ENCODE results near the gene PUSL1. TPM values are rescaled to one million over a fixed set of nuclear protein-coding genes. Genes with fewer than 3 reads are reported as not detected.

Gene PUSL1
- total RNA-seq, 1 donor from 2014 or later: 28.3 TPM

DNA sequence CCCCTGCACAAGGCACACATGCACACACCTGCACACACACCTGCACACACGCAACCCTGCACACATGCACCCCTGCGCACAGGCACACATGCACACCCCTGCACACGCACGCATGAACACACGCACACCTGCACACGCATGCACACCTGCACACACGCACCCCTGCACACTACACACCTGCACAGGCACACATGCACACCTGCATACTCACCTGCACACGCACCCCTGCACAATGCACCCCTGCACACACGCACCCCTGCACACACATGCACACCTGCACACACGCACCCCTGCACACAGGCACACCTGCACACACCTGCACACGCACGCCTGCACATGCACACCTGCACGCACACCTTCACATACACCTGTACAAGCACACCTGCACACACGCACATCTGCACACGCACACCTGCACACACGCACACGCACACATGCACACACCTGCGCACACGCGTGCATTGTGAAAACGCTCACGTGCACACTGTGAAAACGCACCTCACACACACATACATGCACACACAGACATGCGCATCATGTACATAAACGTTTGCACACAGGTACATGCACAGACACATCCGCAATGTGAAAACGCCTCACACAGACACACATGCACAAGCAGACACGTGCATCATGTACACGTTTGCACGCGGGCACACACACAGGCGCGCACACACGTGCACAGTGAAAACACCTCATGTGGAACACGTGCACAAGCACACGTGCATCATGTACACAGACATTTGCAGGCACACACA lies 32.6 kb downstream of the PUSL1 start:
- no peaks in the 10 kb centered on the region for H3K27me3 ChIP-seq
- peaks cover 0 to 5% of the 10 kb centered on the region in 2 donors for H3K4me1 ChIP-seq
- intact Hi-C loops (cut with DNase I): no loop called here
- H3K36me3 ChIP-seq: peaks cover 47 to 55% of the 10 kb centered on the region in 2 donors
- H3K27ac ChIP-seq: no peak overlapping the region
- TF ChIP-seq, protein P1, sequence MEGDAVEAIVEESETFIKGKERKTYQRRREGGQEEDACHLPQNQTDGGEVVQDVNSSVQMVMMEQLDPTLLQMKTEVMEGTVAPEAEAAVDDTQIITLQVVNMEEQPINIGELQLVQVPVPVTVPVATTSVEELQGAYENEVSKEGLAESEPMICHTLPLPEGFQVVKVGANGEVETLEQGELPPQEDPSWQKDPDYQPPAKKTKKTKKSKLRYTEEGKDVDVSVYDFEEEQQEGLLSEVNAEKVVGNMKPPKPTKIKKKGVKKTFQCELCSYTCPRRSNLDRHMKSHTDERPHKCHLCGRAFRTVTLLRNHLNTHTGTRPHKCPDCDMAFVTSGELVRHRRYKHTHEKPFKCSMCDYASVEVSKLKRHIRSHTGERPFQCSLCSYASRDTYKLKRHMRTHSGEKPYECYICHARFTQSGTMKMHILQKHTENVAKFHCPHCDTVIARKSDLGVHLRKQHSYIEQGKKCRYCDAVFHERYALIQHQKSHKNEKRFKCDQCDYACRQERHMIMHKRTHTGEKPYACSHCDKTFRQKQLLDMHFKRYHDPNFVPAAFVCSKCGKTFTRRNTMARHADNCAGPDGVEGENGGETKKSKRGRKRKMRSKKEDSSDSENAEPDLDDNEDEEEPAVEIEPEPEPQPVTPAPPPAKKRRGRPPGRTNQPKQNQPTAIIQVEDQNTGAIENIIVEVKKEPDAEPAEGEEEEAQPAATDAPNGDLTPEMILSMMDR (IDR thresholded peaks at IDR 0.05): no peak
- H3K4me3 ChIP-seq: no peak overlapping the region
- H3K9me3 ChIP-seq: no peaks in the 10 kb centered on the region
- no peak for DNase-seq (ENCODE audit: low spot score in 2 of 2)

DNA sequence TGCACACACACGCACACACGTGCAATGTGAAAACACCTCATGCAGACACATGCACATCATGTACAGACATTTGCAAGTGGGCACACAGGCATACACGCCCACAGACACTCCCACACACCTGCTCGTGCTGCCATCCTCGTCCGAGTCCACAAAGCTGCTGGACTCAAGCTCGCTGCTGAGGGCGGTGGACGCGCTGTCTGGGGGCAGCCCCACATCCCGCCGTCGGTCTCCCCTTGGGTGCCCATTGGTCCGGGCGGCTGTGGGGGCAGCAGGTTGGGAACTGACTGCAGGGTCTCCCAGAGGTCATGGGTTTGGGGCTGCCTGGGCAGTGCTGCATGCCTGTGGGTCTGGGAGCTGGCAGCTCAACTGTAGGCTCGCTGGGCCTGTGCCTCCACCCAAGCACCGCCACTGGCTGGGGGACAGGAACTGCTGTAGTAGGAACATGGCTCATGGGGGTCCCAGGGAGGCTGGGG lies 33.2 kb downstream of the PUSL1 start:
- peaks cover 46 to 49% of the 10 kb centered on the region in 2 donors for H3K36me3 ChIP-seq
- intact Hi-C loops (cut with DNase I): no loop called here
- peaks cover 0 to 11% of the 10 kb centered on the region in 2 donors for H3K4me1 ChIP-seq
- DNase-seq (ENCODE audit: low spot score in 2 of 2): no peak
- H3K4me3 ChIP-seq: no peak overlapping the region
- TF ChIP-seq, protein P1 (IDR thresholded peaks at IDR 0.05): no peak
- H3K27ac ChIP-seq: no peak overlapping the region
- no peaks in the 10 kb centered on the region for H3K27me3 ChIP-seq
- H3K9me3 ChIP-seq: no peaks in the 10 kb centered on the region

DNA sequence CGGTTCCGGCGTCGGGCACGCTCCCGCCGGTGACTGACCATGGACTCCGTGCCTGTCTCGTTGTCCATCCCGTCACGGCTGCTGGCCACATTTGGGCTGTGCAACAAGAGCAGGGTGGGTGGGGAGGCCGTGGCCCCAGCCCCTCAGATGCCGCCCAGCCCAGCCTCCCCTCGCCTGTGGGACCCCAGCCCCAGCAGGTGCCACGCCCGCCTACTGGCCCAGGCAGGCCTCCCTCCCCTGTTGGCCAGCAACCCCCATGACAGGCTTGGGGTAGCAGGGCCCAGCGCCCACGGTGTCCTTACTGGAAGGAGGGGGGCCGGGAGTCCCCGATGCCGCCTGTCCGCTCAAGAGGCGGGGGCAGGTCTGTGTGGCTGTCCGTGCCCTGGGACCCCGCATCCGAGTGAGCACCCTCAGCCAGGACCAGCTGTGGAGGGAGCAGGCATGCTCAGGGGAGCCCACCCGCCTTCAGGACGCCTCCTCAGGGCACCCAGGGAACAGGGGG lies 33.7 kb downstream of the PUSL1 start:
- no peak overlapping the region for H3K4me3 ChIP-seq
- no peaks in the 10 kb centered on the region for H3K9me3 ChIP-seq
- TF ChIP-seq, protein P1 (IDR thresholded peaks at IDR 0.05): no peak
- intact Hi-C loops (cut with DNase I): no loop called here
- H3K27ac ChIP-seq: no peak overlapping the region
- H3K4me1 ChIP-seq: peaks cover 0 to 17% of the 10 kb centered on the region in 2 donors
- H3K27me3 ChIP-seq: no peaks in the 10 kb centered on the region
- DNase-seq (ENCODE audit: low spot score in 2 of 2): no peak
- H3K36me3 ChIP-seq: peaks cover 42 to 46% of the 10 kb centered on the region in 2 donors

DNA sequence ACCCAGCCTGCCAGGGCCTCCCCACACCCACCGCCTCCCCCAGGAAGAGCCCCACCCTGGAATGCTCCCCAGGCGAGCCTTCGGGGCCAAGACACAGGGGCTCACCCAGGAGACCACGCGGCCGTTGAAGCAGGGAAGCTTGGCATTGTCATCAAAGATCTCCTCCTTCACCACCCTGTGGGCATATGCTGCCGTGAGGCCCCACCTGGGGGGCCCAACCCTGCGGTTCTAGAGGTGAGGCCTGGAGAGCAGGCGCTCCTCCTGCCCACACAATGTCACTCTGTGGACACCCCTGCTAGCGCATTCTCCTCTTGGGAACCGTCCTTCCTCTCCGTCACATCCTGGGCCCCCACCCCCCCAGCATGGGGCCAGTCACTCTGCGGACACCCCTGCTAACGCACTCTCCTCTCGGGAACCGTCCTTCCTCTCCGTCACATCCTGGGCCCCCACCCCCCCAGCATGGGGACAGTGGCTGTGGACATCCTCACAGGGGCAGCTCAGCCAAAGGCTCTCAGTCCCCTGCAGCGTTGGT lies 34.3 kb downstream of the PUSL1 start:
- Histone ChIP-seq H3K4me3 (no peak overlapping the region), H3K4me1 (peaks cover 0 to 22% of the 10 kb centered on the region in 2 donors), H3K27me3 (no peaks in the 10 kb centered on the region), H3K36me3 (peaks cover 37 to 41% of the 10 kb centered on the region in 2 donors), H3K9me3 (no peaks in the 10 kb centered on the region), H3K27ac (no peak overlapping the region)
- TF ChIP-seq, protein P1 (IDR thresholded peaks at IDR 0.05): no peak
- DNase-seq (ENCODE audit: low spot score in 2 of 2): no peak
- intact Hi-C loops (cut with DNase I): no loop called here

DNA sequence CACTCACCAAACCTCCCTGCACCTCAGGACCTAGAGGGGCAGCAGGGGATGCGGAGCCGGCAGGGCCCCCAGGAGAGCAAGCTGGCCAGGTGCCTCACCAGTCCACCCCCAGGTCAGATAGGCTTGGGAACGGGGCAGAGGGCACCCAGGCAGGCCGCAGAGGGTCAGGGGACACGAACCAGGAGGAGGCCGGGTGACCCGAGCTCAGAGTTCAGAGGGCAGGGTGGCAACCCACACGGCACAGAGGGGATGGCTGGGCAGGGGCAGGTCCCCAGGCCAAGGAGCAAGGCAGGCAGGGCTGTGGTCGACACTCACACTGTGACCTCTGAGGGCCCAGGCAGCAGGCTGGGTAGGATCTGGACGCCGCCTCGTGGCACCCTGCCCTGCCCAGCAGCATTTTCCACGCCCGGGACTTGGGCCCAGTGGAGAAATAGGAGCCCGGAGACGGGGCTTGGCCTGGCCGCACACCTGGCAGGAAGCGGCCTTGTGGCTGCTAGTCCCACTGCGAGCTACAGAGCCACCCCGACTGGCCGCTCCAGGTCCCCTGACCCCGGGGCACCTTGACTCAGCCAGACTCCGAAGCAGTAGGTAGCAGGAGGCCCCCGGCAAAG lies 35.5 kb downstream of the PUSL1 start:
- TF ChIP-seq, protein P1 (IDR thresholded peaks at IDR 0.05): no peak
- DNase-seq (ENCODE audit: low spot score in 2 of 2): no peak
- H3K27me3 ChIP-seq: no peaks in the 10 kb centered on the region
- no peak overlapping the region for H3K4me3 ChIP-seq
- H3K9me3 ChIP-seq: no peaks in the 10 kb centered on the region
- H3K36me3 ChIP-seq: peaks cover 24 to 29% of the 10 kb centered on the region in 2 donors
- peaks cover 3 to 30% of the 10 kb centered on the region in 2 donors for H3K4me1 ChIP-seq
- no peak overlapping the region for H3K27ac ChIP-seq
- intact Hi-C loops (cut with DNase I): no loop called here

Measured in ascending aorta (tissue), 2 donors.